K562 (cell line): Measurements from ENCODE around the gene STXBP6. TPM values are rescaled to one million over a fixed set of nuclear protein-coding genes. Genes with fewer than 3 reads are reported as not detected.

ENCODE experiments used
- ATAC-seq: fragments of 200-7000 bp; cut with Tn5 transposase; 3 replicates; pipeline ENCODE4 v1.9.1; 2020; ENCODE audit warnings: moderate library complexity
- BruUV-seq: library from RNA; stranded (reverse); fragments of 400-500 nt; replicated peaks from 2 replicates; lab custom pipeline; 2021; lab: Mats Ljungman, UMichigan
- CTCF ChIA-PET: fragments of 300-600 bp; formaldehyde crosslinking; extraction: SDS; loops from one replicate; lab custom pipeline; 2021; ENCODE audit warnings: low intra/inter-chr PET ratio; lab: Yijun Ruan, JAX
- POLR2A ChIA-PET: fragments of 300-600, 350-650 bp; sonication (Branson Sonifier 250); formaldehyde crosslinking; extraction: SDS; loops from one replicate; lab custom pipeline; 2021; ENCODE audit warnings: antibody characterized with exemption, inconsistent platforms; lab: Yijun Ruan, JAX
- DNase-seq, 4 experiments: peaks; one replicate each; pipeline versions ENCODE4 v3.0.0 to v3.0.0-alpha.2; 2011 to 2018; ENCODE audit warnings: low spot score in 3 of 4, mixed read lengths in 3 of 4; ENCODE audit errors: extremely low read depth in 1 of 4
- FAIRE-seq: peaks from 2 replicates; lab custom pipeline; 2011; peaks lifted over from hg19 to GRCh38; lab: Jason Lieb, UNC
- H2AFZ ChIP-seq: 2 replicates; pipeline ENCODE4 v1.6.0; 2011; ENCODE audit warnings: low read depth, low read length, control low read depth, inconsistent platforms
- H3K27ac ChIP-seq: fragments of 200-600 bp; 3 replicates; pipeline ENCODE4 v1.8.0; 2011; ENCODE audit warnings: low read depth, mild to moderate bottlenecking, control low read depth, inconsistent platforms, low read length, moderate library complexity, mixed read lengths; ENCODE audit errors: extremely low read depth
- H3K27me3 ChIP-seq, 2 experiments: fragments of 300-600 bp in 1 of 2; 2 replicates in 1 of 2; 3 replicates in 1 of 2; pipeline versions ENCODE4 v1.6.0 to v1.8.0; 2011; ENCODE audit warnings: inconsistent platforms in 2 of 2, low read length in 2 of 2, mild to moderate bottlenecking in 1 of 2, mixed read lengths in 1 of 2, moderate library complexity in 1 of 2; ENCODE audit not compliant: control insufficient read depth in 2 of 2, insufficient read depth in 2 of 2
- H3K36me3 ChIP-seq: fragments of 300-600 bp; 3 replicates; pipeline ENCODE4 v1.8.0; 2011; ENCODE audit warnings: mild to moderate bottlenecking, low read length, inconsistent platforms; ENCODE audit not compliant: control insufficient read depth, insufficient read depth
- H3K4me1 ChIP-seq, 2 experiments: fragments of 200-600 bp in 1 of 2; replicated peaks in 1 of 2; 2 replicates in 1 of 2; 3 replicates in 1 of 2; pipeline versions ENCODE4 v1.5.1 to v1.8.0; 2011; ENCODE audit warnings: inconsistent platforms in 2 of 2, low read length in 2 of 2, mild to moderate bottlenecking in 1 of 2, mixed read lengths in 1 of 2, moderate library complexity in 1 of 2; ENCODE audit not compliant: control insufficient read depth in 2 of 2, insufficient read depth in 2 of 2
- H3K4me2 ChIP-seq: 2 replicates; pipeline ENCODE4 v1.6.1; 2011; ENCODE audit warnings: low read length, control low read depth, inconsistent platforms, mixed read lengths; ENCODE audit not compliant: insufficient read depth
- H3K4me3 ChIP-seq: fragments of 200-600 bp; sonication (generic), shearing (Covaris generic); 2 replicates; pipeline ENCODE4 v1.5.1; 2016; ENCODE audit warnings: control low read depth, inconsistent platforms
- H3K79me2 ChIP-seq: fragments of 200-600 bp; 3 replicates; pipeline ENCODE4 v1.8.0; 2011; ENCODE audit warnings: low read length, inconsistent platforms; ENCODE audit not compliant: control insufficient read depth, insufficient read depth
- H3K9ac ChIP-seq, 2 experiments: 2 replicates each; pipeline versions ENCODE4 v1.6.0 to v1.6.1; 2011; ENCODE audit warnings: low read depth in 2 of 2, low read length in 2 of 2, control low read depth in 1 of 2, inconsistent platforms in 1 of 2, mild to moderate bottlenecking in 1 of 2, mixed read lengths in 1 of 2; ENCODE audit not compliant: insufficient read depth in 1 of 2
- H3K9me1 ChIP-seq: one replicate; pipeline ENCODE4 v1.6.0; 2011; ENCODE audit warnings: inconsistent platforms, mild to moderate bottlenecking, low read length, moderate library complexity; ENCODE audit not compliant: control insufficient read depth, insufficient read depth
- H3K9me3 ChIP-seq: replicated peaks from 2 replicates; pipeline ENCODE4 v1.5.1; 2011; ENCODE audit warnings: low read depth, low read length, inconsistent platforms; ENCODE audit not compliant: control insufficient read depth, insufficient read depth
- H4K20me1 ChIP-seq: replicated peaks from 2 replicates; pipeline ENCODE4 v1.6.1; 2011; ENCODE audit warnings: low read length, inconsistent platforms, mixed read lengths; ENCODE audit not compliant: control insufficient read depth, insufficient read depth
- ATF7 ChIP-seq: fragments of 450-650 bp; IDR thresholded peaks from 2 replicates; pipeline ENCODE4 v1.7.1; 2014; ENCODE audit warnings: mild to moderate bottlenecking, moderate library complexity
- CBX1 ChIP-seq: sonication (generic); IDR thresholded peaks from 2 replicates; pipeline ENCODE4 v1.6.1; 2016; ENCODE audit warnings: antibody characterized with exemption, low read depth, mild to moderate bottlenecking
- FUS ChIP-seq: fragments of 200-400 bp; formaldehyde crosslinking; optimal IDR thresholded peaks from 2 replicates; pipeline ENCODE3; 2017; ENCODE audit warnings: low read depth, low read length
- GABPB1 ChIP-seq: sonication (generic); formaldehyde crosslinking; IDR thresholded peaks from 2 replicates; pipeline ENCODE4 v1.8.0; 2022; ENCODE audit warnings: mild to moderate bottlenecking, missing genetic modification reagents
- NCOR1 ChIP-seq: fragments of 450-650 bp; IDR thresholded peaks from 2 replicates; pipeline ENCODE4 v1.6.1; 2016; ENCODE audit warnings: mild to moderate bottlenecking, moderate library complexity
- PYGO2 ChIP-seq: fragments of 450-650 bp; IDR thresholded peaks from 2 replicates; pipeline ENCODE4 v1.6.1; 2016; ENCODE audit warnings: mild to moderate bottlenecking, missing genetic modification characterization, moderate library complexity, missing compliant biosample characterization
- RHOXF2B ChIP-seq: fragments of 250-450 bp; sonication (Bioruptor Pico); conservative IDR thresholded peaks from 2 replicates; pipeline ENCODE4 v1.5.1; 2021
- ZSCAN29 ChIP-seq: fragments of 450-650 bp; IDR thresholded peaks from 2 replicates; pipeline ENCODE4 v1.6.1; 2017
- WGBS: fragments of 100-300 bp; shearing (Covaris generic); methylation state at CpG from one replicate; pipeline ENCODE4 v1.1.6; 2016; ENCODE audit warnings: low coverage, mixed read lengths; ENCODE audit not compliant: insufficient coverage; ENCODE audit errors: missing lambda C conversion rate; 5-methylcytosine and 5-hydroxymethylcytosine counted together
- in situ Hi-C: fragments of 300-500 bp; cut with MboI; formaldehyde crosslinking; loops from 4 replicates; pipeline ENCODE4 v1.15.0; 2018; ENCODE audit warnings: inconsistent platforms, mixed read lengths
- intact Hi-C: fragments of 100-400 bp; cut with micrococcal nuclease; formaldehyde crosslinking; loops from 2 replicates; pipeline ENCODE4 v1.14.2; 2022
- polyA plus RNA-seq, 8 experiments: library from polyadenylated mRNA; depleted of rRNA in 4 of 8; stranded (reverse) in 5 of 8; unstranded in 3 of 8; fragments of >200 nt; fragmentation: Nextera tagmentation in 2 of 8; fragmentation: Illumina TruSeq in 1 of 8; extraction: Ambion mirVana in 2 of 8; extraction: Trizol in 1 of 8; gene quantifications; 2 replicates each; pipeline versions ENCODE4 v1.2.1 to v1.2.3, GENCODE V29; 2011 to 2014; ENCODE audit warnings: inconsistent platforms in 1 of 8, missing spikeins in 1 of 8
- total RNA-seq, 7 experiments: library from RNA; depleted of rRNA in 6 of 7; stranded (reverse); fragments of >200 nt in 6 of 7; fragmentation: Illumina TruSeq in 2 of 7; extraction: Trizol in 2 of 7; gene quantifications; 2 replicates each; pipeline versions ENCODE4 v1.2.1 to v1.2.3, GENCODE V29; 2011 to 2021; ENCODE audit warnings: low replicate concordance in 1 of 7
- TF ChIP-seq, protein P1 (sequence below): fragments of 450-650 bp; formaldehyde crosslinking; IDR thresholded peaks from 2 replicates; pipeline ENCODE4 v1.4.0; 2020; ENCODE audit warnings: mild to moderate bottlenecking, moderate library complexity
- TF ChIP-seq, protein P2 (sequence below): fragments of 450-650 bp; IDR thresholded peaks from 2 replicates; pipeline ENCODE4 v1.6.1; 2016; ENCODE audit warnings: low read depth, mild to moderate bottlenecking, moderate library complexity
- TF ChIP-seq, protein P3 (sequence below): fragments of 250-450 bp; sonication (Bioruptor Pico); IDR thresholded peaks from 2 replicates; pipeline ENCODE4 v1.5.0; 2021; ENCODE audit warnings: mild to moderate bottlenecking, moderate library complexity

STXBP6 gene
- total and polyA plus RNA-seq, 9 of the 15 experiments (the other 6 are each of a cell fraction or from before 2014, with no cell fraction given) = 0.27 to 0.89 (median 0.59) TPM

DNA sequence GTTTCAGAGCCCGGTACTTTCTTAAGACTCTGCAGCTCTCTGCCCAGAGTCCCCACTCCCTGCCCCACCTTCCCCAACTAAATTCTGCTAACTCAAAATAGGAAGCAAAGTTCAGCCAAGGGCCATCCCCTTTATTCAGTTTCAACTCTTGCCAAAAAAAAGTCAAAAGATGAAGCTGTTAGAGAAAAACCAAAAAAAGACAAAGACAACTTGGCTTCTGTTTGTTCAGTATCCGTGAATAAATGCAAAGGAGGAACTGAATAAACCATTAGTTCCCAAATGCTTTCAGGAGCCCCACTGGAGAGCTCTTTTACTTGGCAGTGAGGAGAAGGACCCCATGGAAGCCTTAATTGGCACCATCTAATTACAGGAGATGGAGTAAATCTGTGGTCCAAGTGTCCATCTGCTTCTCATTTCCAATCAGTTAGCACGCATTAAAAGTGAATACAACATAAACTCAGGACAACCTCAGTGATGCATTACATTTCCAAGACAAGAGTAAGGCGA, 260.5 kb downstream of the STXBP6 start:
- H3K36me3 ChIP-seq = no peaks in the 10 kb centered on the region
- 0% methylated on average over 4 of the region's 4 CpGs for WGBS
- no peaks in the 10 kb centered on the region for H3K9me3 ChIP-seq
- H3K9ac ChIP-seq = no peak overlapping the region
- in situ Hi-C loops = loop anchor here (5.0 kb wide), 1 partner anchor 62 kb away; no protein-coding TSS in a partner anchor
- H3K9me1 ChIP-seq = no peaks in the 10 kb centered on the region
- intact Hi-C loops = no loop called here
- no peaks in the 10 kb centered on the region for H4K20me1 ChIP-seq
- ChIA-PET CTCF (no interaction called here), POLR2A (interaction anchor here (0.7 to 1.3 kb wide), 2 partner anchors 10 to 16 kb away, joined by 3 read pairs; no protein-coding TSS in a partner anchor)
- no peaks in the 10 kb centered on the region for H3K27me3 ChIP-seq
- FAIRE-seq (no peak), DNase-seq (no peak), ATAC-seq (no peak)
- no peak overlapping the region for H3K4me2 ChIP-seq
- no peak overlapping the region for H2AFZ ChIP-seq
- H3K4me1 ChIP-seq = no peaks in the 10 kb centered on the region
- H3K27ac ChIP-seq = no peak overlapping the region
- no peaks in the 10 kb centered on the region for H3K79me2 ChIP-seq
- TF ChIP-seq GABPB1 (no peak), ZSCAN29 (no peak), CBX1 (no peak), ATF7 (no peak), PYGO2 (tag) (no peak), RHOXF2B (CRISPR knock-in tag) (no peak), NCOR1 (no peak), FUS (no peak)
- TF ChIP-seq, protein P1, sequence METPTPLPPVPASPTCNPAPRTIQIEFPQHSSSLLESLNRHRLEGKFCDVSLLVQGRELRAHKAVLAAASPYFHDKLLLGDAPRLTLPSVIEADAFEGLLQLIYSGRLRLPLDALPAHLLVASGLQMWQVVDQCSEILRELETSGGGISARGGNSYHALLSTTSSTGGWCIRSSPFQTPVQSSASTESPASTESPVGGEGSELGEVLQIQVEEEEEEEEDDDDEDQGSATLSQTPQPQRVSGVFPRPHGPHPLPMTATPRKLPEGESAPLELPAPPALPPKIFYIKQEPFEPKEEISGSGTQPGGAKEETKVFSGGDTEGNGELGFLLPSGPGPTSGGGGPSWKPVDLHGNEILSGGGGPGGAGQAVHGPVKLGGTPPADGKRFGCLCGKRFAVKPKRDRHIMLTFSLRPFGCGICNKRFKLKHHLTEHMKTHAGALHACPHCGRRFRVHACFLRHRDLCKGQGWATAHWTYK (CRISPR knock-in tag) = no peak
- TF ChIP-seq, protein P2, sequence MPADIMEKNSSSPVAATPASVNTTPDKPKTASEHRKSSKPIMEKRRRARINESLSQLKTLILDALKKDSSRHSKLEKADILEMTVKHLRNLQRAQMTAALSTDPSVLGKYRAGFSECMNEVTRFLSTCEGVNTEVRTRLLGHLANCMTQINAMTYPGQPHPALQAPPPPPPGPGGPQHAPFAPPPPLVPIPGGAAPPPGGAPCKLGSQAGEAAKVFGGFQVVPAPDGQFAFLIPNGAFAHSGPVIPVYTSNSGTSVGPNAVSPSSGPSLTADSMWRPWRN = no peak
- TF ChIP-seq, protein P3, sequence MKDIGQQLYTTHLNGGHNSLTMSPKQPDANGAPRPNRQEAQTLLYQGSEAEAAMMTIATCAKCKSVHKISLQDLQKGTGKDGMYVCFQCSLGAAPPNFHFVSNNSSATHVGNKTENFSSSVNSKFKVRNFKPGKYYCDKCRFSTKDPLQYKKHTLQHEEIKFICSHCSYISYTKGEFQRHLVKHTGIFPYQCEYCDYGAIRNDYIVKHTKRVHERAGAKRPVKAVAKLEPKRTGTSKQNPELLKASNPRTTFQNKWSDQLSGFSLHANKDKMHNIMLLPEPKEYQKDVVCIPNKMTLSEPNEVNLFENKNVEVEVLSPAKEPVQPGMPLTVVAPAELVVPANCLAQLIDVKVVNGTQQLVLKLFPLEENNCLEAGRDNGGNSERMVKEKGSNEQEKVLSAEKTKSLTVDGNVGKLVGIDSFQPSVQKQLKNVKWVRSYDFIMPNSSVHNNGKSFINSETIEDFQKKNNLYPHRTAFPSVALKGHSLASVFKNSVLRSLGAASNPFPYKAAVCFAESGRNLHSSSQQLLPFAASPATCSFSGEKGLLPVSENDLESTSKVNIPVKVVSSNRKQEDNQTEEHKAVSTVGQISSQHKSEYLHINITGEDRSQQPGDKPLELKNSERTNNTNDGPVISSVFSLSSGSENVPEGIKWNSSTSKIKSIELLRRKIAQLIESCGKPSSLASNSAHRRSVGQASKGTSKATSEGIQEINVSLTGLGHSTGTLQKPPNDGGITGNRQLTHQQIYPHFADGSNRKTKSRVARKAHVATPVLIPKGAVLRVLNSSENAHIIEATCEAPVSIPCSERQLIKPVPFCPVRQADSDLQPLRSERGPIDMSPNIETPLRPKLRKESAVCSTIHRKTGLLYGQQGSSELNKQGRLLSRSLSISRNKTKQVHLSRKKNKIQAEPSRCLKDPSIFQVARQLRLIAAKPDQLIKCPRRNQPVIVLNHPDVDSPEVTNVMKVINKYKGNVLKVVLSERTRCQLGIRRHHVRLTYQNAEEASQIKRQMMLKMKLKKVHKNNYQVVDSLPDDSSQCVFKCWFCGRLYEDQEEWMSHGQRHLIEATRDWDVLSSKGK (CRISPR knock-in tag) = no peak
- BruUV-seq = no TSS peak
- H3K4me3 ChIP-seq = no peak overlapping the region
